ENCODE measurements around the gene LRIG2. TPM values are rescaled to one million over a fixed set of nuclear protein-coding genes. Genes with fewer than 3 reads are reported as not detected.
"Not testable (repeated sequence)": the region's sequence is repeated elsewhere in the genome, so short reads cannot be mapped to it uniquely, and the experiment has no call there.

LRIG2 gene
- total and polyA plus RNA-seq, 2 donors from 2014 or later: 3.6 to 17.4 TPM

DNA sequence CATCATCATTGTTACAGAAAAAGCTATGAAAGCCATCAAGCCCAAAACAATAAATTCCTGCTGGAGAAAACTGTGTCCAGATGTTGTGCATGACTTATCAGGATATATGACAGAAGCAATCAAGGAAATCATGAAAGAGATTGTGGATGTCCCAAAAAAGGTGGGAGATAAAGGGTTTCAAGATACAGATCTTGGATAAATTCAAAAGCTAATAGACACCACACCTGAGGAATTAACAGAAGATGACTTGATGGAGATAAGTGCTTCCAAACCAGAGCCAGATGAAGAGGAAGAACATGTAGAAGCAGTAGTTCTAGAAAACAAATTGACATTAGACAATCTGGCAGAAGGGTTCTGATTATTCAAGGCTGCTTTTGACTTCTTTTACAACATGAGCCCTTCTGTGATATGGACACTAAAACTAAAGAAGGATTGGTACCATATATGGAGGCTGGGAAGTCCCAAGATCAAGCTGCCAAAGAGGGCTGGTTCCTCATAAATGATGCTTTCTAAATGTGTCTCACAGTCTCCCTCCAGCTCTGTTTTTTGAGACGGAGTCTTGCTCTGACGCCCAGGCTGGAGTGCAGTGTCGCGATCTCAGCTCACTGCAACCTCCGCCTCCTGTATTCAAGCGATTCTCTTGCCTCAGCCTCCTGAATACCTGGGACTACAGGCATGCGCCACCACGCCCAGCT, 32.1 kb upstream of the LRIG2 start:
- H3K4me3 ChIP-seq (ENCODE audit: low read length in 3 of 3): no peak overlapping the region
- H3K27me3 ChIP-seq (ENCODE audit: control insufficient read depth, insufficient read depth, low read length): no peaks in the 10 kb centered on the region
- peaks cover 3 to 10% (median 6%) of the 10 kb centered on the region in 3 donors for H3K4me1 ChIP-seq (ENCODE audit: control insufficient read depth in 2 of 3, insufficient read depth in 2 of 3, low read depth in 1 of 3, low read length in 3 of 3)
- FAIRE-seq (no peak), DNase-seq (no peak)
- H3K9ac ChIP-seq (ENCODE audit: low read length in 3 of 3): no peak overlapping the region
- TF ChIP-seq, protein P1, sequence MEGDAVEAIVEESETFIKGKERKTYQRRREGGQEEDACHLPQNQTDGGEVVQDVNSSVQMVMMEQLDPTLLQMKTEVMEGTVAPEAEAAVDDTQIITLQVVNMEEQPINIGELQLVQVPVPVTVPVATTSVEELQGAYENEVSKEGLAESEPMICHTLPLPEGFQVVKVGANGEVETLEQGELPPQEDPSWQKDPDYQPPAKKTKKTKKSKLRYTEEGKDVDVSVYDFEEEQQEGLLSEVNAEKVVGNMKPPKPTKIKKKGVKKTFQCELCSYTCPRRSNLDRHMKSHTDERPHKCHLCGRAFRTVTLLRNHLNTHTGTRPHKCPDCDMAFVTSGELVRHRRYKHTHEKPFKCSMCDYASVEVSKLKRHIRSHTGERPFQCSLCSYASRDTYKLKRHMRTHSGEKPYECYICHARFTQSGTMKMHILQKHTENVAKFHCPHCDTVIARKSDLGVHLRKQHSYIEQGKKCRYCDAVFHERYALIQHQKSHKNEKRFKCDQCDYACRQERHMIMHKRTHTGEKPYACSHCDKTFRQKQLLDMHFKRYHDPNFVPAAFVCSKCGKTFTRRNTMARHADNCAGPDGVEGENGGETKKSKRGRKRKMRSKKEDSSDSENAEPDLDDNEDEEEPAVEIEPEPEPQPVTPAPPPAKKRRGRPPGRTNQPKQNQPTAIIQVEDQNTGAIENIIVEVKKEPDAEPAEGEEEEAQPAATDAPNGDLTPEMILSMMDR (IDR thresholded peaks at IDR 0.05; ENCODE audit: borderline replicate concordance, extremely low read depth, insufficient read depth): no peak
- H3K9me3 ChIP-seq (ENCODE audit: control insufficient read depth in 2 of 3, insufficient read depth in 1 of 3, low read length in 3 of 3): no peaks in the 10 kb centered on the region
- no peak overlapping the region for H3K27ac ChIP-seq (ENCODE audit: low read depth in 2 of 2, low read length in 2 of 2)
- no peaks in the 10 kb centered on the region for H3K36me3 ChIP-seq (ENCODE audit: control insufficient read depth in 2 of 3, insufficient read depth in 3 of 3, low read length in 3 of 3)
- intact Hi-C loops (cut with DNase I): loop anchor here (5.0 to 10.0 kb wide), 2 partner anchors 159 to 316 kb away; no protein-coding TSS in a partner anchor

DNA sequence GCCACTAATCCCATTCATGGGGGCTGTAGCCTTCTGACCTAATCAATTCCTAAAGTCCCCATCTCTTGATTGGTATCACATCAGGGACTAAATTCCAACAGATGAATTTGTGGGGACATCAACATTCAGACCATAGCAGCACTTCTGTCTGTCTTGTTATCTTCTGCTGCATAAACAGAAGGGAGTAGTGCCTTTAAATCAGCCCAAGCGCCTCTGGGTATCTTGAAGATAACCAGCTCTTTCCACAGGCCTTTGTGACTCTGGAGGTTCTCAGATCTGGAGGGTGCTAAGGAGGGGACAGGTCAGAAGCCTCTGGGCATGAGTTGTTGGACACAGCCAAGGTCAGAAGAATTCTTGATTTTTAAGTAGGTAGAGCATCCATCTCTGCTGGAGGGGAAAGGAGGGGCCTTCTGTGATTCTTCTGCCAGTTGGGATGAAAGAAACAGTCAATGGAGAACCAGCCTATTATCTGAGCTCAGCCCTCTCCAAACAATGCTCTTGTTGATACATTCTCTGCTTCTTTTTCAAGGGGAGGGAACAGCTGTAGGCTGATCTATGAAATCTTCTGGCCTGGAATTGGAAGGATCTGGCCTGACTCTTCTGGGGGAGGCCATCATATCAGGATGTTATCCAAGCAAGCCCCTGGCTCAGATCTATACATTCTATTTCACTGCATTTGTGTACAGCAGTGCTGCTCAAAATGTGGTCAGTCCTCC, 31.3 kb upstream of the LRIG2 start:
- TF ChIP-seq, protein P1 (IDR thresholded peaks at IDR 0.05; ENCODE audit: borderline replicate concordance, extremely low read depth, insufficient read depth): no peak
- Histone ChIP-seq H3K9ac (ENCODE audit: low read length in 3 of 3) (peak overlapping the region in 1 of 3 donors; percentile 15), H3K27ac (ENCODE audit: low read depth in 2 of 2, low read length in 2 of 2) (no peak overlapping the region), H3K9me3 (ENCODE audit: control insufficient read depth in 2 of 3, insufficient read depth in 1 of 3, low read length in 3 of 3) (no peaks in the 10 kb centered on the region), H3K36me3 (ENCODE audit: control insufficient read depth in 2 of 3, insufficient read depth in 3 of 3, low read length in 3 of 3) (no peaks in the 10 kb centered on the region), H3K4me3 (ENCODE audit: low read length in 3 of 3) (no peak overlapping the region), H3K4me1 (ENCODE audit: control insufficient read depth in 2 of 3, insufficient read depth in 2 of 3, low read depth in 1 of 3, low read length in 3 of 3) (peaks cover 3 to 10% (median 6%) of the 10 kb centered on the region in 3 donors), H3K27me3 (ENCODE audit: control insufficient read depth, insufficient read depth, low read length) (no peaks in the 10 kb centered on the region)
- intact Hi-C loops (cut with DNase I): loop anchor here (5.0 to 10.0 kb wide), 2 partner anchors 159 to 317 kb away; no protein-coding TSS in a partner anchor
- FAIRE-seq (no peak), DNase-seq (no peak)

DNA sequence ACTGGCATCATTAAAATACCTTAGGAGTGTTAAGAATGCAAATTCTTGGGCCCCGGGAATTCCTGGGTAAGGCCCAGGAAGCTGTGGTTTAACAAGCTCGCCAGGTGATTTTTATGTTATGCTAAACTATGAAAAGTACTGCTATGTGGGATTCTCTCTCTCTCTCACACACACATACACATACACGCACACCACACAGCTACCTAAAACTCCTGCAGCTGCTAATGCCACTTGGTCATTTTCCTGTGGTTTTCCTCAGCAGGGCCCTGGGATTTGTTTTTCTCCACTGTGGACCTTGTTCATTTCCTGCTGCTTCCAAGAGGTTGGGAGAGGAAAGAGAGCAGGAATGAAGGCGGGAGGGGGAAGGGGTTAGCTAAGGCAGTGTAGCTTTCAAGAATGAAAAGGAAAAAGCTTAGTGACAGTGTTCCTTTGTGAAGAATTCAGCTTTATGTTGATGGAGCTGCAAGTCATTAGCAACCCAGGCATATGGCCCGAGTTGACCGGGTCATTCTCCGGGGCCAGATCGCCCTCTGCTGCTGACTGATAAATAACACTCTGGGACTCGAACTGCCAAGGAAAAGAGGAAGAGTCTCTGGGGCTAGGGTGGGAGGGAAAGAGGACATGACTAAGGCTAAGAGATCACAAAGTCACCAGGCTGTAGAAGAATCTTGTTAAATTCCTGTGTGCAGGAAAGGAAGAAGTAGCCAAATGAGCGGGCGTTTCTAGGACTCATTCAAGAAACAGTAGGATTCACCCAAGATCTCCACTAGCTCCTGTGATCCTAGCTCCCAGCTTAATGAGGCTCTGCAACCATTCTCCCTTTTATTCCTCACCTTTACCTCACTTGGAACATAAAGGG, 30.5 kb upstream of the LRIG2 start:
- H3K27ac ChIP-seq (ENCODE audit: low read depth in 2 of 2, low read length in 2 of 2): peak overlapping the region in 1 of 2 donors; percentile 23
- FAIRE-seq (no peak), DNase-seq (peak; percentile 79 to 91 (median 82))
- peaks cover 3 to 10% (median 6%) of the 10 kb centered on the region in 3 donors for H3K4me1 ChIP-seq (ENCODE audit: control insufficient read depth in 2 of 3, insufficient read depth in 2 of 3, low read depth in 1 of 3, low read length in 3 of 3)
- no peaks in the 10 kb centered on the region for H3K36me3 ChIP-seq (ENCODE audit: control insufficient read depth in 2 of 3, insufficient read depth in 3 of 3, low read length in 3 of 3)
- H3K9me3 ChIP-seq (ENCODE audit: control insufficient read depth in 2 of 3, insufficient read depth in 1 of 3, low read length in 3 of 3): no peaks in the 10 kb centered on the region
- intact Hi-C loops (cut with DNase I): loop anchor here (5.0 to 10.0 kb wide), 2 partner anchors 160 to 318 kb away; no protein-coding TSS in a partner anchor
- peak overlapping the region in 1 of 3 donors; percentile 15 for H3K9ac ChIP-seq (ENCODE audit: low read length in 3 of 3)
- TF ChIP-seq, protein P1 (IDR thresholded peaks at IDR 0.05; ENCODE audit: borderline replicate concordance, extremely low read depth, insufficient read depth): peak; percentile 69
- no peak overlapping the region for H3K4me3 ChIP-seq (ENCODE audit: low read length in 3 of 3)
- no peaks in the 10 kb centered on the region for H3K27me3 ChIP-seq (ENCODE audit: control insufficient read depth, insufficient read depth, low read length)

DNA sequence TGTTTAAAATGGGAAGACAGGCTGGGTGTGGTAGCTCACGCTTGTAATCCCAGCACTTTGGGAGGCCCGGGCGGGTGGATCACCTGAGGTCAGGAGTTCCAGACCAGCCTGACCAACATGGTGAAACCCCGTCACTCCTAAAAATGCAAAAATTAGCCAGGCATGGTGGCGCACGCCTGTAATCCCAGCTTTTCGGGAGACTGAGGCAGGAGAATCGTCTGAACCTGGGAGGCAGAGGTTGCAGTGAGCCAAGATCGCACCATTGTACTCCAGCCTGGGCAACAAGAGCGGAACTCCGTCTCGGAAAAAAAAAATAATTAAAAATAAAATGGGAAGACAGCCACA, 29.9 kb upstream of the LRIG2 start:
- H3K27ac ChIP-seq (ENCODE audit: low read depth in 2 of 2, low read length in 2 of 2): peak overlapping the region in 1 of 2 donors; percentile 23
- H3K27me3 ChIP-seq (ENCODE audit: control insufficient read depth, insufficient read depth, low read length); DNase-seq; H3K36me3 ChIP-seq (ENCODE audit: control insufficient read depth in 2 of 3, insufficient read depth in 3 of 3, low read length in 3 of 3); H3K9ac ChIP-seq (ENCODE audit: low read length in 3 of 3); FAIRE-seq; H3K9me3 ChIP-seq (ENCODE audit: control insufficient read depth in 2 of 3, insufficient read depth in 1 of 3, low read length in 3 of 3); H3K4me3 ChIP-seq (ENCODE audit: low read length in 3 of 3); H3K4me1 ChIP-seq (ENCODE audit: control insufficient read depth in 2 of 3, insufficient read depth in 2 of 3, low read depth in 1 of 3, low read length in 3 of 3): not testable (repeated sequence)
- intact Hi-C loops (cut with DNase I): loop anchor here (5.0 to 10.0 kb wide), 2 partner anchors 161 to 318 kb away; no protein-coding TSS in a partner anchor

Data from kidney (tissue), 14 donors.